T-helper 1 cell (primary cell): ENCODE data around the gene PLEKHG5.

Source experiments
- DNase-seq, 5 donors: peaks; one replicate each; pipeline ENCODE4 v3.0.0-alpha.2; 2012 to 2020

PLEKHG5 gene

GRCh38 chr1:6475381-6476133 lies 15.9 kb downstream of the PLEKHG5 start:
- DNase-seq, result peak; percentile 60 to 77 (median 71)

- no peak for DNase-seq
Measured at GRCh38 chr1:6474815-6475282, 16.6 kb downstream of the PLEKHG5 start.

GRCh38 chr1:6473974-6474814 lies 17.3 kb downstream of the PLEKHG5 start:
- DNase-seq, result no peak

GRCh38 chr1:6473156-6473555 lies 18.3 kb downstream of the PLEKHG5 start:
- no peak for DNase-seq

GRCh38 chr1:6472391-6472790 lies 19.1 kb downstream of the PLEKHG5 start:
- no peak for DNase-seq

- DNase-seq, result no peak
Measured at GRCh38 chr1:6471970-6472368, 19.5 kb downstream of the PLEKHG5 start.

GRCh38 chr1:6471086-6471969 lies 20.1 kb downstream of the PLEKHG5 start:
- no peak for DNase-seq

- DNase-seq, result no peak
Measured at GRCh38 chr1:6470132-6471085, 21.1 kb downstream of the PLEKHG5 start.

GRCh38 chr1:6468729-6469461 lies 22.6 kb downstream of the PLEKHG5 start:
- no peak for DNase-seq

GRCh38 chr1:6467744-6468688 lies 23.5 kb downstream of the PLEKHG5 start:
- no peak for DNase-seq

GRCh38 chr1:6467224-6467623 lies 24.2 kb downstream of the PLEKHG5 start:
- no peak for DNase-seq

- DNase-seq, result no peak
Measured at GRCh38 chr1:6466751-6467150, 24.7 kb downstream of the PLEKHG5 start.

GRCh38 chr1:6466023-6466422 lies 25.4 kb downstream of the PLEKHG5 start, which contains the start of gene TNFRSF25:
Gene TNFRSF25 (minus strand): TSS chr1:6466173. CDS start chr1:6466107, 66 bp downstream.
- peak; percentile 53 to 61 (median 56) for DNase-seq

GRCh38 chr1:6465461-6466005 lies 25.9 kb downstream of the PLEKHG5 start:
- DNase-seq, result peak in 2 of 5 donors; percentile 47 to 52

GRCh38 chr1:6464915-6465314 lies 26.6 kb downstream of the PLEKHG5 start:
- DNase-seq, result no peak

- peak in 1 of 5 donors; percentile 54 for DNase-seq
Measured at GRCh38 chr1:6464514-6464836, 27.0 kb downstream of the PLEKHG5 start.

- no peak for DNase-seq
Measured at GRCh38 chr1:6463120-6463412, 28.4 kb downstream of the PLEKHG5 start.

- no peak for DNase-seq
Measured at GRCh38 chr1:6462412-6463119, 28.9 kb downstream of the PLEKHG5 start.
